ENCODE measurements around the gene TSPAN17. TPM values are rescaled to one million over a fixed set of nuclear protein-coding genes. Genes with fewer than 3 reads are reported as not detected.

The TSPAN17 gene
- total and polyA plus RNA-seq, 2 donors from 2014 or later, result 32.1 to 34.3 TPM

GRCh38 chr5:176664886-176665285 is 17.6 kb downstream of the TSPAN17 start:
- peak in 1 of 5 donors; percentile 69 for DNase-seq
- no peak for FAIRE-seq
- Histone ChIP-seq H3K27ac (ENCODE audit: low read depth in 2 of 2, low read length in 2 of 2) (no peak overlapping the region), H3K36me3 (ENCODE audit: control insufficient read depth in 2 of 3, insufficient read depth in 3 of 3, low read length in 3 of 3) (no peaks in the 10 kb centered on the region), H3K27me3 (ENCODE audit: control insufficient read depth, insufficient read depth, low read length) (no peaks in the 10 kb centered on the region), H3K9me3 (ENCODE audit: control insufficient read depth in 2 of 3, insufficient read depth in 1 of 3, low read length in 3 of 3) (no peaks in the 10 kb centered on the region), H3K4me3 (ENCODE audit: low read length in 3 of 3) (no peak overlapping the region), H3K9ac (ENCODE audit: low read length in 3 of 3) (no peak overlapping the region), H3K4me1 (ENCODE audit: control insufficient read depth in 2 of 3, insufficient read depth in 2 of 3, low read depth in 1 of 3, low read length in 3 of 3) (peaks cover 0 to 4% (median 0%) of the 10 kb centered on the region in 3 donors)
- intact Hi-C loops (cut with DNase I), result no loop called here
- no peak for TF ChIP-seq CTCF (IDR thresholded peaks at IDR 0.05; ENCODE audit: borderline replicate concordance, extremely low read depth, insufficient read depth)

GRCh38 chr5:176665517-176665916 is 18.2 kb downstream of the TSPAN17 start:
- DNase-seq (no peak), FAIRE-seq (no peak)
- Histone ChIP-seq H3K4me1 (ENCODE audit: control insufficient read depth in 2 of 3, insufficient read depth in 2 of 3, low read depth in 1 of 3, low read length in 3 of 3) (peaks cover 0 to 4% (median 0%) of the 10 kb centered on the region in 3 donors), H3K9ac (ENCODE audit: low read length in 3 of 3) (no peak overlapping the region), H3K4me3 (ENCODE audit: low read length in 3 of 3) (no peak overlapping the region), H3K9me3 (ENCODE audit: control insufficient read depth in 2 of 3, insufficient read depth in 1 of 3, low read length in 3 of 3) (no peaks in the 10 kb centered on the region), H3K27ac (ENCODE audit: low read depth in 2 of 2, low read length in 2 of 2) (no peak overlapping the region), H3K36me3 (ENCODE audit: control insufficient read depth in 2 of 3, insufficient read depth in 3 of 3, low read length in 3 of 3) (no peaks in the 10 kb centered on the region), H3K27me3 (ENCODE audit: control insufficient read depth, insufficient read depth, low read length) (no peaks in the 10 kb centered on the region)
- intact Hi-C loops (cut with DNase I), result no loop called here
- TF ChIP-seq CTCF (IDR thresholded peaks at IDR 0.05; ENCODE audit: borderline replicate concordance, extremely low read depth, insufficient read depth), result no peak

GRCh38 chr5:176667637-176668036 is 20.4 kb downstream of the TSPAN17 start:
- intact Hi-C loops (cut with DNase I), result no loop called here
- no peak overlapping the region for H3K4me3 ChIP-seq (ENCODE audit: low read length in 3 of 3)
- FAIRE-seq, result no peak
- TF ChIP-seq CTCF (IDR thresholded peaks at IDR 0.05; ENCODE audit: borderline replicate concordance, extremely low read depth, insufficient read depth), result no peak
- no peak for DNase-seq
- no peaks in the 10 kb centered on the region for H3K36me3 ChIP-seq (ENCODE audit: control insufficient read depth in 2 of 3, insufficient read depth in 3 of 3, low read length in 3 of 3)
- H3K9ac ChIP-seq (ENCODE audit: low read length in 3 of 3), result no peak overlapping the region
- H3K4me1 ChIP-seq (ENCODE audit: control insufficient read depth in 2 of 3, insufficient read depth in 2 of 3, low read depth in 1 of 3, low read length in 3 of 3), result no peaks in the 10 kb centered on the region
- no peaks in the 10 kb centered on the region for H3K9me3 ChIP-seq (ENCODE audit: control insufficient read depth in 2 of 3, insufficient read depth in 1 of 3, low read length in 3 of 3)
- no peak overlapping the region for H3K27ac ChIP-seq (ENCODE audit: low read depth in 2 of 2, low read length in 2 of 2)
- H3K27me3 ChIP-seq (ENCODE audit: control insufficient read depth, insufficient read depth, low read length), result no peaks in the 10 kb centered on the region

GRCh38 chr5:176670449-176670848 is 23.2 kb downstream of the TSPAN17 start:
- TF ChIP-seq CTCF (IDR thresholded peaks at IDR 0.05; ENCODE audit: borderline replicate concordance, extremely low read depth, insufficient read depth), result no peak
- H3K36me3 ChIP-seq (ENCODE audit: control insufficient read depth in 2 of 3, insufficient read depth in 3 of 3, low read length in 3 of 3), result no peaks in the 10 kb centered on the region
- peak in 1 of 5 donors; percentile 18 for DNase-seq
- no peaks in the 10 kb centered on the region for H3K27me3 ChIP-seq (ENCODE audit: control insufficient read depth, insufficient read depth, low read length)
- intact Hi-C loops (cut with DNase I), result no loop called here
- no peaks in the 10 kb centered on the region for H3K9me3 ChIP-seq (ENCODE audit: control insufficient read depth in 2 of 3, insufficient read depth in 1 of 3, low read length in 3 of 3)
- no peak overlapping the region for H3K9ac ChIP-seq (ENCODE audit: low read length in 3 of 3)
- H3K27ac ChIP-seq (ENCODE audit: low read depth in 2 of 2, low read length in 2 of 2), result no peak overlapping the region
- no peak for FAIRE-seq
- no peaks in the 10 kb centered on the region for H3K4me1 ChIP-seq (ENCODE audit: control insufficient read depth in 2 of 3, insufficient read depth in 2 of 3, low read depth in 1 of 3, low read length in 3 of 3)
- H3K4me3 ChIP-seq (ENCODE audit: low read length in 3 of 3), result no peak overlapping the region
